Sigmoid colon (tissue), 7 donors: ENCODE measurements around the gene GDF7. TPM values are rescaled to one million over a fixed set of nuclear protein-coding genes. Genes with fewer than 3 reads are reported as not detected.

Experiments used
- DNase-seq: peaks from one replicate; pipeline ENCODE4 v3.0.0-alpha.2; 2019
- H3K27ac ChIP-seq, 4 donors: fragments of 200-600 bp; sonication (generic); one replicate each; pipeline ENCODE4 v1.5.1; 2016 to 2019; ENCODE audit warnings: mild to moderate bottlenecking in 1 of 4
- H3K27me3 ChIP-seq, 3 donors: fragments of 200-600 bp; sonication (generic); one replicate each; pipeline ENCODE4 v1.5.1; 2019; ENCODE audit warnings: mild to moderate bottlenecking in 1 of 3
- H3K36me3 ChIP-seq, 4 donors: fragments of 200-600 bp; sonication (generic); one replicate each; pipeline ENCODE4 v1.5.1; 2016 to 2019
- H3K4me1 ChIP-seq, 4 donors: fragments of 200-600 bp; sonication (generic); one replicate each; pipeline ENCODE4 v1.5.1; 2017 to 2019
- H3K4me3 ChIP-seq, 4 donors: fragments of 200-600 bp; sonication (generic); one replicate each; pipeline ENCODE4 v1.5.1; 2017 to 2019; ENCODE audit warnings: mild to moderate bottlenecking in 2 of 4, moderate library complexity in 1 of 4
- H3K9me3 ChIP-seq, 4 donors: fragments of 200-600 bp in 3 of 4; sonication (generic) in 3 of 4; one replicate each; pipeline versions ENCODE4 v1.5.1 to v1.6.1; 2013 to 2019
- EP300 ChIP-seq, 4 donors: sonication (generic); formaldehyde crosslinking; IDR thresholded peaks; one replicate each; pipeline ENCODE4 v1.6.1; 2017; ENCODE audit warnings: antibody characterized with exemption in 4 of 4
- POLR2A ChIP-seq, 2 donors: fragments of 450-650 bp; IDR thresholded peaks; one replicate each; pipeline ENCODE4 v1.6.1; 2016; ENCODE audit warnings: antibody characterized with exemption in 2 of 2, mild to moderate bottlenecking in 2 of 2, moderate library complexity in 2 of 2
- POLR2AphosphoS5 ChIP-seq, 4 donors: sonication (generic); formaldehyde crosslinking; IDR thresholded peaks; one replicate each; pipeline ENCODE4 v1.6.1; 2017; ENCODE audit warnings: antibody characterized with exemption in 4 of 4
- WGBS, 2 donors: extraction: QIAGEN DNeasy Blood & Tissue Kit; methylation state at CpG; one replicate each; pipeline ENCODE4 v1.1.7; 2013; 5-methylcytosine and 5-hydroxymethylcytosine counted together
- intact Hi-C: fragments of 100-400 bp; cut with DNase I; formaldehyde crosslinking; loops from one replicate; pipeline ENCODE4 v1.15.1; 2023
- polyA plus RNA-seq, 3 donors: library from polyadenylated mRNA; stranded (reverse); fragments of 200-250 nt; gene quantifications; one replicate each; pipeline ENCODE4 v1.2.3, GENCODE V29; 2013
- total RNA-seq, 4 donors: library from RNA; depleted of rRNA; stranded (reverse); fragments of >200 nt; gene quantifications; one replicate each; pipeline ENCODE4 v1.1.0, GENCODE V29; 2016
- TF ChIP-seq, protein P1 (sequence below), 4 experiments: fragments of 450-650 bp in 3 of 4; fragments of 200-600 bp in 1 of 4; IDR thresholded peaks; one replicate each; pipeline ENCODE4 v1.5.1; 2016 to 2019; ENCODE audit warnings: antibody characterized with exemption in 4 of 4, mild to moderate bottlenecking in 3 of 4, moderate library complexity in 2 of 4
- donor health status: healthy with polysubstance abuse.
- donor health status: Bipolar disorder and iron deficiency.
- donor health status: healthy.

The GDF7 gene
- total and polyA plus RNA-seq, 7 donors = under 0.01 to 1.6 (median 0.60) TPM

DNA sequence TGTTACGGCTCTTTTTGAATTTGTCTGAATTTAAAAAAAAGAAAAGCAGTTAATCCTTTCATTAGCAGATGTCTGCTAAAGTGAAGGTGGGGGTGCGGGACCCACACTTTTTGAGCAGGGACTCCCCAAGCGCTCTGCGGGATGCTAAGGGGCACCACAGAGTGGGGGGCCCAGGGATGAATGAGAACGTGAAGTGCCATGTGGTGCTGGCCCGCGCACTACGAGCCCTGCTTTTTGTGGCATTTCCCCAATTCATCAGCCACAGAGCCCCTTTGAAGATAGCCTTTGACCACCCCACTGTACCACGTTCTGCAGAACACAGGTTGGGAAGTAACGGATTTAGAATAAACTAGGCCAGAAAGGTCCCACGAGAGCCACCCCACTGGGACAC lies 44.7 kb upstream of the GDF7 start:
- H3K4me1 ChIP-seq = peaks cover 0 to 67% (median 57%) of the 10 kb centered on the region in 4 donors
- no peak overlapping the region for H3K4me3 ChIP-seq
- TF ChIP-seq EP300 (IDR thresholded peaks at IDR 0.05) (no peak), POLR2A (IDR thresholded peaks at IDR 0.05) (no peak), POLR2AphosphoS5 (IDR thresholded peaks at IDR 0.05) (no peak)
- TF ChIP-seq, protein P1, sequence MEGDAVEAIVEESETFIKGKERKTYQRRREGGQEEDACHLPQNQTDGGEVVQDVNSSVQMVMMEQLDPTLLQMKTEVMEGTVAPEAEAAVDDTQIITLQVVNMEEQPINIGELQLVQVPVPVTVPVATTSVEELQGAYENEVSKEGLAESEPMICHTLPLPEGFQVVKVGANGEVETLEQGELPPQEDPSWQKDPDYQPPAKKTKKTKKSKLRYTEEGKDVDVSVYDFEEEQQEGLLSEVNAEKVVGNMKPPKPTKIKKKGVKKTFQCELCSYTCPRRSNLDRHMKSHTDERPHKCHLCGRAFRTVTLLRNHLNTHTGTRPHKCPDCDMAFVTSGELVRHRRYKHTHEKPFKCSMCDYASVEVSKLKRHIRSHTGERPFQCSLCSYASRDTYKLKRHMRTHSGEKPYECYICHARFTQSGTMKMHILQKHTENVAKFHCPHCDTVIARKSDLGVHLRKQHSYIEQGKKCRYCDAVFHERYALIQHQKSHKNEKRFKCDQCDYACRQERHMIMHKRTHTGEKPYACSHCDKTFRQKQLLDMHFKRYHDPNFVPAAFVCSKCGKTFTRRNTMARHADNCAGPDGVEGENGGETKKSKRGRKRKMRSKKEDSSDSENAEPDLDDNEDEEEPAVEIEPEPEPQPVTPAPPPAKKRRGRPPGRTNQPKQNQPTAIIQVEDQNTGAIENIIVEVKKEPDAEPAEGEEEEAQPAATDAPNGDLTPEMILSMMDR (IDR thresholded peaks at IDR 0.05) = no peak
- H3K27ac ChIP-seq = peak overlapping the region; percentile 96 to 98 (median 98)
- no peak for DNase-seq
- H3K36me3 ChIP-seq = peaks cover 32 to 44% (median 41%) of the 10 kb centered on the region in 4 donors
- no peaks in the 10 kb centered on the region for H3K9me3 ChIP-seq
- H3K27me3 ChIP-seq = no peaks in the 10 kb centered on the region
- 95% methylated on average over 11 of the region's 11 CpGs for WGBS, 2 donors
- intact Hi-C loops = no loop called here

DNA sequence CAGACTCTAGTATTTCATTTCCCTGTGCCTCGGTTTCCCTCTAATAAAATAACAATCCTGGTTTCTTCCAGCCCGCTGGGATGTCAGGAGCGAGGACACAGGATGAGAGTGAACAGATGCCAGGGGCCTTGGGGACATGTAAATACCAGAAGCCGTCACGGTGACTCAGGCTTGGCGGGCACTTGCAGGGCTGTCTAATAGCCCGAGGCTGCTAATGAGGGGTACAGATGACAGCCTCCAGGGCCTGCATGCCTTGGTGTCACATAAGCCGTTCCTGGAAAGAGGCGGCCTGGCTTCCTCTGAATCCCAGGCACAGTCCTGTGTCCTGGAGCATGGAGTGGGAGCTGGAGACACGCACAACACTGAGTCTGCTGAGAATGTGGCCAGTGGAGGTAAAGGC lies 44.2 kb upstream of the GDF7 start:
- DNase-seq = peak; percentile 71
- 84 to 87% methylated on average over 10 of the region's 10 CpGs for WGBS, 2 donors
- Histone ChIP-seq H3K27ac (peak overlapping the region in 3 of 4 donors; percentile 98), H3K4me3 (no peak overlapping the region), H3K27me3 (no peaks in the 10 kb centered on the region), H3K4me1 (peaks cover 0 to 66% (median 55%) of the 10 kb centered on the region in 4 donors), H3K9me3 (no peaks in the 10 kb centered on the region), H3K36me3 (peaks cover 32 to 44% (median 41%) of the 10 kb centered on the region in 4 donors)
- intact Hi-C loops = no loop called here
- peak in 2 of 4 donors; percentile 22 to 30 for TF ChIP-seq POLR2AphosphoS5 (IDR thresholded peaks at IDR 0.05)
- TF ChIP-seq POLR2A (IDR thresholded peaks at IDR 0.05) = no peak
- peak in 2 of 4 donors; percentile 5 to 40 for TF ChIP-seq EP300 (IDR thresholded peaks at IDR 0.05)

DNA sequence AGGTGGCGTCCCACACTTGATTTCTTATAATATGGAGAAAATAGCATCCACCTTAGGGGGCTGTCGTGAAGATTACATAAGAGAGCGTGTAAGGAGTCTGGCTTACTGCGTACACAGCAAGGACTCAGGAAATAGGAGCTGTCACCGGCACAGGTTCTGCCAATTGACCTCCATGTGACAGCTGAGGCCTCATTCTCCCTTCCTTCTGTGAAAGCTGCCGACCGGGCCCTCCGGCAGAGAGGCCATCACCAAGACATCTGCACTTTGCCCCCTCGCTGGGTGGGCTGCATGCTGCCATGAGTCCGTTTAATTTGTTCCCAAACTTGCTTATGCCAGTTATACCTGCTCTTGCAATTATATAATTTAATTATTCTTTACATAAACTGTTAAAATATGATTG lies 43.7 kb upstream of the GDF7 start:
- Histone ChIP-seq H3K36me3 (peaks cover 32 to 44% (median 41%) of the 10 kb centered on the region in 4 donors), H3K27ac (peak overlapping the region in 3 of 4 donors; percentile 98), H3K27me3 (no peaks in the 10 kb centered on the region), H3K9me3 (no peaks in the 10 kb centered on the region), H3K4me3 (no peak overlapping the region), H3K4me1 (peaks cover 0 to 62% (median 52%) of the 10 kb centered on the region in 4 donors)
- no peak for DNase-seq
- no peak for TF ChIP-seq EP300 (IDR thresholded peaks at IDR 0.05)
- TF ChIP-seq POLR2A (IDR thresholded peaks at IDR 0.05) = no peak
- no peak for TF ChIP-seq POLR2AphosphoS5 (IDR thresholded peaks at IDR 0.05)
- TF ChIP-seq, protein P1 (IDR thresholded peaks at IDR 0.05) = no peak
- intact Hi-C loops = no loop called here
- 54 to 83% methylated on average over 10 of the region's 10 CpGs for WGBS, 2 donors

DNA sequence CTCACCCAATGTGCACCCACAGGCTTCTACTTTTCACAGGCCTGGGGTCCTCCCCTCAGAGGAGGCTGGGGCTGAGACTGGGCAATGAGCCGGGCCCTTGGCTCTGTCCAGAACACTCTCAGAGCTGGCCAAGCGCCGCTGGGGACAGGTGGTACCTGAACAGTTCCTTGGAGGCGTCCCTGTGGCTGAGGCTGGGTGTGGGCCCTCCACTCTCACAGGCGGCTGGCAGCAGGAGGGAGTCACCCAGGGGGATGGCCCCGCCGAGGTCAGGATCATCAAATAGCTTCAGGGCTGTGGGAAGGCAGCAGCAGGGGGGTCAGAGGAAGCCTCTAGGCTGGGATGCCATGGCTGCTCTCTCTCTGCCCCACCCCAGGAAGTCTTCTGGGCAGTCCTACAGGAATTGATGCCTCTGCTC lies 43.2 kb upstream of the GDF7 start:
- Histone ChIP-seq H3K4me3 (no peak overlapping the region), H3K27me3 (no peaks in the 10 kb centered on the region), H3K4me1 (peaks cover 0 to 57% (median 47%) of the 10 kb centered on the region in 4 donors), H3K27ac (peak overlapping the region in 3 of 4 donors; percentile 18 to 98 (median 98)), H3K9me3 (no peaks in the 10 kb centered on the region), H3K36me3 (peaks cover 32 to 44% (median 41%) of the 10 kb centered on the region in 4 donors)
- peak; percentile 58 for DNase-seq
- 64 to 81% methylated on average over 7 of the region's 7 CpGs for WGBS, 2 donors
- TF ChIP-seq, protein P1 (IDR thresholded peaks at IDR 0.05) = no peak
- TF ChIP-seq POLR2AphosphoS5 (IDR thresholded peaks at IDR 0.05) (no peak), EP300 (IDR thresholded peaks at IDR 0.05) (no peak), POLR2A (IDR thresholded peaks at IDR 0.05) (no peak)
- intact Hi-C loops = no loop called here

DNA sequence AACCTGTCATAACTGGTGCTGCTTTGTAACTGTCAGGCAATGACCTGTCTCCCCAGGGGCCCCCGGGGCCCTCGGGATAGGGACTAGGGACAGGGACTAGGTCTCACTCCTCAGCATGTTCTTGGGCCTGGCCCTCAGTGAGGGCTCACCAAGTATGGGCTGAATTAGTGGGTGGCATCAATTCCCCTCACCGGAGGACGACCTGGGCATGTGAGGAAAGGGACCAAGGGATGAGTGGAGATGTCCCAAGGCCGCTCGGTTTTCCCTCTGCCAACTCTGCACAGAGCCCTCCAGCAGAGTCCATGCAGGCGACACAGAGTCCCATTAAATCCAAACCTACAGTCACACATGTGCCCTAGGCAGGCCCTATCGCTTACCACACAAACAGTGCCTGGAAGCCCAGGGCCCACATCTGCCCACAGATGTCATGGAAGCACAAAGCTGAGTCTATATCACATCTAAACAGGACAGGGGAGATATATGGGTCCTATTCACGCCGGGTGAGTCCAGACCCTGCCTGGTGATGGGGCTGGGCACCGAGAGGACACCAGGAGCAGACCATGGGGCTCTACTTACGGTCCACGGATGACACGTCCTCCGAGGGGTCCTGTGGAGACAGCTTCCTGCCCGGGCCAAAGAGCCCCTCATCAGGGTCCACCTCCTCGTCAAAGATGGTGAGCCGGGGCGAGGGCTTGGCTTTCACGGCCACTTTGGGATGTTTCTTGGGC lies 42.6 kb upstream of the GDF7 start:
- peaks cover 0 to 55% (median 46%) of the 10 kb centered on the region in 4 donors for H3K4me1 ChIP-seq
- no peaks in the 10 kb centered on the region for H3K9me3 ChIP-seq
- peak; percentile 63 for DNase-seq
- no peak overlapping the region for H3K4me3 ChIP-seq
- no peaks in the 10 kb centered on the region for H3K27me3 ChIP-seq
- peak overlapping the region in 3 of 4 donors; percentile 41 to 98 (median 98) for H3K27ac ChIP-seq
- no peak for TF ChIP-seq EP300 (IDR thresholded peaks at IDR 0.05)
- intact Hi-C loops = no loop called here
- whole genome bisulfite sequencing, 2 donors = 88 to 91% methylated on average over 20 of the region's 20 CpGs
- H3K36me3 ChIP-seq = peaks cover 32 to 44% (median 41%) of the 10 kb centered on the region in 4 donors
